Breast epithelium (tissue), 3 donors: ENCODE results near the gene ACSF2.

Experiments used
- POLR2AphosphoS5 ChIP-seq, 3 donors: sonication (generic); formaldehyde crosslinking; IDR thresholded peaks; one replicate each; pipeline ENCODE4 v1.6.1; 2017; ENCODE audit warnings: antibody characterized with exemption in 3 of 3
- TF ChIP-seq, protein P1 (sequence below), 3 donors: fragments of 450-650 bp; IDR thresholded peaks; one replicate each; pipeline ENCODE4 v1.5.1; 2016 to 2017; ENCODE audit warnings: antibody characterized with exemption in 3 of 3, mild to moderate bottlenecking in 3 of 3, moderate library complexity in 3 of 3

DNA sequence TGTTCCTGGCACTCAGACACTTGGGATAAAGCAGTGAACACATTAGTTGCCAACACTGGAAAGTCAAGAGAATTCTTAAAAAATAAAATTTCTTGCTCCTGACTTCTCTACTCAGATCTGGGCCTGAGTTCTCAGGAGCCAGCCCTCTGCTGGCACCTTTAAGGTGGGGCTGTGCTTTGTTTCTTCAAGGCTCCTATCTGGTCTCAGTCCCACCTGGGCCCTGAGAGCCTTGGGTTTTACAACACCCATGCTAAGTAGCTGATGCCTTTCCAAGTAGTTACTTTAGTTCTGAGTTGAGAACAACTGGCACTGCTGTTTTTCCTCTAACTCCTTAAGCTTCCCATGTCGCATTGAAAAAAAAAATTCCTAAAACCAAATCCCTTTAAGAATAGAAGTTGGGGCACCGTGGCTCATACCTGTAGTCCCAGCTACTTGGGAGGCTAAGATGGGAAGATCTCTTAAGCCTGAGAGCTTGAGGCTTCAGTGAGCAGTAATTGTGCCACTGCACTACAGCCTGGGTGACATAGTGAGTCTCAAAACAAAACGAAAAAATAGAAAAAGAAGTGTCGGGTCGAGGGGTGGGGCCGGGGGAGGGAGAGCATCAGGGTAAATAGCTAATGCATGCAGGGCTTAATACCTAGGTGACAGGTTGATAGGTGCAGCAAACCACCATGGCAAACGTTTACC is 26.1 kb downstream of the ACSF2 start:
- TF ChIP-seq, protein P1, sequence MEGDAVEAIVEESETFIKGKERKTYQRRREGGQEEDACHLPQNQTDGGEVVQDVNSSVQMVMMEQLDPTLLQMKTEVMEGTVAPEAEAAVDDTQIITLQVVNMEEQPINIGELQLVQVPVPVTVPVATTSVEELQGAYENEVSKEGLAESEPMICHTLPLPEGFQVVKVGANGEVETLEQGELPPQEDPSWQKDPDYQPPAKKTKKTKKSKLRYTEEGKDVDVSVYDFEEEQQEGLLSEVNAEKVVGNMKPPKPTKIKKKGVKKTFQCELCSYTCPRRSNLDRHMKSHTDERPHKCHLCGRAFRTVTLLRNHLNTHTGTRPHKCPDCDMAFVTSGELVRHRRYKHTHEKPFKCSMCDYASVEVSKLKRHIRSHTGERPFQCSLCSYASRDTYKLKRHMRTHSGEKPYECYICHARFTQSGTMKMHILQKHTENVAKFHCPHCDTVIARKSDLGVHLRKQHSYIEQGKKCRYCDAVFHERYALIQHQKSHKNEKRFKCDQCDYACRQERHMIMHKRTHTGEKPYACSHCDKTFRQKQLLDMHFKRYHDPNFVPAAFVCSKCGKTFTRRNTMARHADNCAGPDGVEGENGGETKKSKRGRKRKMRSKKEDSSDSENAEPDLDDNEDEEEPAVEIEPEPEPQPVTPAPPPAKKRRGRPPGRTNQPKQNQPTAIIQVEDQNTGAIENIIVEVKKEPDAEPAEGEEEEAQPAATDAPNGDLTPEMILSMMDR (IDR thresholded peaks at IDR 0.05), result no peak
- TF ChIP-seq POLR2AphosphoS5 (IDR thresholded peaks at IDR 0.05), result no peak
